Measurements from ENCODE around the gene KRT32.

DNA sequence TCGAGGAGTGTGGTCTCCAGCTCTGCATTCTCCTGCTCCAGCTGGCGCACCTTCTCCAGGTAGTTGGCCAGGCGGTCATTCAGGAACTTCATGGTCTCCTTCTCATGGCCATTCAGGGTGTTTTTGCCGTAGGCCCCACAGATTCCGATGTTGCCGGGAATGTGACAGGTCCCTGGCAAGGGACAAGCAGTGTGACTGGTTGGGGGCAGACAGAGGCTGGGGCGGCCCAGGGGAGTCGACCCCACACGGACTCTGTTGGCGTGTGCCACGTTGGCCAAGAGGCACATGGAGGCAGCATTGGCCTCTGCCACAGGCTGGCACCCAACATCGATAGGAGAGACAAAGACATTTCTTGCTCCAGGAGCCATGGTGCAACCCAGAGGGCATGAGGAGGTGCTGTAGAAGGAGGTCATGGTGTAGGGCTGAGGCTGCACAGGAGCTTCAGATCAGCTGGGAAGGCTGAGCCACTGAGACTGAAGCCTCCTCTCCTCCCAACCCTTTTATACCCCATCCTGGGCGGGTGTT, 43.0 kb downstream of the KRT32 start, which contains the start of gene KRT37:
- no peak for TF ChIP-seq POLR2A (IDR thresholded peaks at IDR 0.05; ENCODE audit: low read length)
- TF ChIP-seq GATA1 (IDR thresholded peaks at IDR 0.05; ENCODE audit: low read depth, low read length): no peak
